CD4-positive, alpha-beta T cell treated with Interleukin-17A for 1 hour (primary cell): ENCODE data around the gene TNFSF8.

Experiments
- DNase-seq: peaks from one replicate; pipeline ENCODE4 v3.0.0-alpha.2; 2020

Gene TNFSF8

GRCh38 chr9:114935119-114935518 lies 4.7 kb upstream of the TNFSF8 start:
- DNase-seq: no peak

DNA sequence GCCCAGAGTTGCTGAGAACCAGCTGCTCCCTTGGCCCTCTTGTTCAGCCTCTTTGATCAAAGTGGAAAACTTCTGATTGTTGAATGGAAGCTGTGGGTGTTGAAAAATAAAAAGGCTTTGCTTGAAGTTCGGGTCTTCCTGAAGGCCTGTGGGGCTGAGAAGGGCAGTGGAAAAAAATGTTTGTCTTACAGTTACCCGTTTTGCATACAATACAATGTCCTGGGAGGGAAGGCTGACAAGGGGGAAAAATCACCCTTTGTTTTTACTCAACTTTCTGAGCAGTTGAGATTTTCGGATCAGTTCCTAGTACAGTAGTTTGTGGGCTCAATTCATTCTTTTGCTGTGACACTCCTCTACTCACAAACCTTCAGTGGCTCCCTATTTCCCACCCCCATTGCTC lies 2.1 kb upstream of the TNFSF8 start:
- DNase-seq: no peak

GRCh38 chr9:114931407-114931806 lies 1.0 kb upstream of the TNFSF8 start:
- no peak for DNase-seq

DNA sequence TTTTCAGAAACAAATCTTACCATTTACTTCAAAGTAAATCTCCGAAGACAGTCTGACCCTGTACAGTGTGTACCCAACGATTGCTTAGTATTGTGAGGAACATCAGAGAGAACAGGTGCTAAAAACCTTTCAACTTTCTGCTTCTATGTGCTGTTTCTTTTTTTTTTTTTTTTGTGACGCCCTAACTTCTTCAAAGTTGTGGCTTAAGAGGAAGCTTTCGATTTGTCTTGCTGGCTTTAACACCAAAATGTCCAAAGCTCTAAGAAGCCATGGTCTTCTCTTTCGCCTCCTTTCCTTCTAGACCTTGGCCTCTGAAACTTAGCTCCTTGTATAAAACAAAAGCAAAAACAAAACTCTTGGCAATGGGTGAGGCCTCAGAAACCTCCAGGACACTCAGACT lies 1.2 kb downstream of the TNFSF8 start:
- DNase-seq: peak; percentile 67

DNA sequence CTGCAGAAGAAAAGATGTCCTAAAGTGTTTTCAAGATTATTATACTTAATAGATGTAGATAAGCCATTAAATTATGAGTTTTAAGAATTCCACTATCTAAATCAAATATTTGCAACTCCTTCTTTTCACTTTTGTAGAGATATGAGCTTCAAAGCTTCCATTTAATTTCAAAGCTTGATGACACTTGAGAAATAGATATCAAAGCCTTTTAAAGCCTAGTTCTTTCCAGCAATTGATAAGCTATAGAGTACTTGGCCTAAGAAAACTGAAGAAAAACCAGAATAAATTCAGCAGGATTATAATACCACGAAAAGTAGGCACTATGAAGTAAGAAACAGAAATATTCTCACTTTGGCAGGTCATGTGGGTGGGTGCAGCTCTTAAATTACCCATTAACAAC lies 1.7 kb downstream of the TNFSF8 start:
- DNase-seq: no peak

- DNase-seq: no peak
Observed at GRCh38 chr9:114928136-114928535, 2.3 kb downstream of the TNFSF8 start.

DNA sequence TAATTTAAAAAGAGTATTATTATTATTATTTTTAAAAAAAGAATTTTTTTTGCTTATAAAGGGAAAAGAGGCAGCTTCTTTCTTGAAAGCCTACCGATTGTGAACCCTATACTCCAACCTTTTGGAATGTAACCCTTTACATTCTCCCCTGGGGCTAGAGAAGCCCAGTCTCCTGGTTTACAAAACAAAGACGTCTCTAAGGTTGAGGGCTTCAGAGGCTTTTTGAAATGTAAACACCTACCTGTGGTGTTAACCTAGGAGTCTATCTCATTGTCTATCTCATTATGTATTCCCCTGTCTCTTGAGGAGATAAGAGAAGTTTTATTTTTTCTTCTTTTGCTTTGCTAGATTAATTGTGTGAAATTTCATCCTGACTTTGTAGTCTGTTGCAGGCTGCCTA lies 4.7 kb downstream of the TNFSF8 start:
- DNase-seq: no peak

- DNase-seq: no peak
Observed at GRCh38 chr9:114925039-114925438, 5.4 kb downstream of the TNFSF8 start.

- DNase-seq: no peak
Observed at GRCh38 chr9:114924327-114924726, 6.1 kb downstream of the TNFSF8 start.

DNA sequence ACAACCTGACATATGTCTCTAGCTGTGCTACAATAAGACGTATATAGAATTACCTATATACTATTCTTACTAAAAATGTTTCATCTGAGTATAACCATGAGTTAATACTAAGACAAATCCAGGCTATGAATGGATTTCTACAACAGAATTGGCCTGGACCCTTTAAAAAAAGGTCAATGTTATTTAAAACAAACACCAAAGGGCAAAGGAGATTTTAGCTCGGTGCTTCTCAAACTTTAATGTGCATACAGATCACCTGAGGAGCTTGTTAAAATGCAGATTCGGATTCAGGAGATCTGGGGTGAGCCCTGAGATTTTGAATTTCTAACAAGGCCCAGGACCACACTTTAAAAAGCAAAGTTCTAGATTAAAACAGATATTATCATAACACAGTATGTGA lies 6.5 kb downstream of the TNFSF8 start:
- DNase-seq: no peak

GRCh38 chr9:114921171-114921570 lies 9.2 kb downstream of the TNFSF8 start:
- no peak for DNase-seq

DNA sequence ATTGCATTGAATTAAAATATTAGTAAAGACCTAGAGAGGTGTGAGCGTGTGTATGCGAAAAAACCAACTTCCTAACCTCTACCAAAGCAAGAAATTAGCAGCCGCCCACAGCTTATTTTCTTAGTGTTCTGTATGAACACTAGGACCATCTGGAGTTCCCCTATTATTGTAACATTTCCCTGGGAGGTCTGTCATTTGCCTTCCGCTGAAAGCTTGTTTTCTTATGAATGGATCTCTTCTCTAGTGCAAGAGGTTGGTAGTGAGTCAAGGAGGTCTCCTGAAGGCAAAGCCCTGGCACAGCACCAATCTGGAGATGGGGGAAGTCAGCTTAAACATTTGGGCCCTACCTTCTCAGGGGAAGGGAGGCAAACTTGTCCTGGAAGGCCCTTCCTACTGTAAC lies 10.8 kb downstream of the TNFSF8 start:
- DNase-seq: no peak

- no peak for DNase-seq
Observed at GRCh38 chr9:114916481-114916880, 13.9 kb downstream of the TNFSF8 start.

DNA sequence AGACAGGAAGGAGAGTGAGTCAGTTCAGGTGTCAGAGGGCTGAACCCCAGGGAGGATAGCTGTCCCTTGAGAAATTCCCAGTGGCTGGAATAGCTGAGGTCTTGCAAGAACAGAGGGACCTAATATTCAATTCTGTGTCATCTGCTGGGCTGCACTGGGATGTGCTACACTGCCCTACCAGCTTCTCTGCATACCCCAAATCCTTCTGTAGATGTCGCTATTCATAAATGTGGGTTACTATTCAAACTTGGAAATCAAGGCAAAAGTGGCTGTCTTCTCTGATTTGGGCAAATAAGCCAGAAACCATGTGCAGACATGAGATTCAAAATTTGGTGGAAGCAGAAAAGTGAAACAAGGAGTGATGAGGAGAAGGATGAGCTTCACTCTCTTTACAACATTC lies 16.3 kb downstream of the TNFSF8 start:
- DNase-seq: no peak

GRCh38 chr9:114913656-114914055 lies 16.7 kb downstream of the TNFSF8 start:
- DNase-seq: no peak

DNA sequence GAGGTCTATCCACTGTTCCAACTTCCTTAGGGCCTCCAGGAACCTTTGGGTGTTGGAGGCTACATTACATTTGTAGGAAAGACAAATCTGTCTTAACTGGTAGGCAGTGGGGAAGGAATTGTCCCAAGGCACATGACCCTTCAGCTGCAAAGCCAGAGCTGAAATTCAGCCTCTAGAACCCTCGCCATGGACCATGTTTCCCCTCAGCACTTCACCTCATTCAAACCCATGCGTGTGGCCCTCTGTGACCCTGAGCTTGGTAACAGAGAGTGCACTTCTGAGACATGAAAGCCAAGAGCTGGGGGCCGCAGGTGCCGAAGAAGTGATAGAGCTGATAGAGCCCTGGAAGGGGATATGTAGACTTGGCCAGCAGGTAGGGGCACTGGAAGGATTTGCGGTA lies 17.2 kb downstream of the TNFSF8 start:
- DNase-seq: no peak

- no peak for DNase-seq
Observed at GRCh38 chr9:114911167-114911821, 19.1 kb downstream of the TNFSF8 start.

- DNase-seq: no peak
Observed at GRCh38 chr9:114910541-114910940, 19.9 kb downstream of the TNFSF8 start.

- no peak for DNase-seq
Observed at GRCh38 chr9:114909661-114910060, 20.7 kb downstream of the TNFSF8 start.

- DNase-seq: no peak
Observed at GRCh38 chr9:114908805-114909448, 21.5 kb downstream of the TNFSF8 start.

- no peak for DNase-seq
Observed at GRCh38 chr9:114908104-114908622, 22.2 kb downstream of the TNFSF8 start.

DNA sequence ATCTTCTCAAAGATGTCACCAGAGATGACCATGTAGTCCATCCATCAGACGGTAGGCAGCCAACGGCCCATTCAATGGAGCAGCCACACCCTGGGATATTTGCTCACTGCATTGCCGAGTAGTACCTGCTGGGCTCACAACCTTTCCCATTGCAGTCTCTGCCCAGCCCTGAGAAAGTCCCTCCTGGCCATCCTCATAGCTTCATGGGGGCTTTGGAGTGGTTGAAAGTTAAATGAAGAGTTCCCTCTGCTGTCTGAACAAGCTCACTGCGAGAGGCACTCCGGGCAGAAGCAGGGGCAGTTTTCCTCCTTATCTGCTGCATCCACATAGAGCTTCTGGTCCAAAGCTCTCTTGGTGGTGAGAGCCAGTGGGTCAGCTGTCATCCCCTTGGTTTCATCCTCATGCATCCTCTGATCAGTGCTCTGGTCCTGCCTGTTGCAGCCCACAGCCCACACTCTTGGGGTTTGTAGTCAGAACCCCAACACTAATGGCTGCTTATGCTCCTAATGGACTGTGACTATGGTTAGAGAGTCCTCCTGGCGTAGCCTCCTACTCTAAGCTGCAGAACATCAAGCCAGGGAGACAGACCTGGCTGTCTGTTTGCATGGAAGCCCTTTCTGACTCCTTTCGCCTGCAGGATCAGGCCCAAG lies 23.3 kb downstream of the TNFSF8 start:
- peak; percentile 49 for DNase-seq

DNA sequence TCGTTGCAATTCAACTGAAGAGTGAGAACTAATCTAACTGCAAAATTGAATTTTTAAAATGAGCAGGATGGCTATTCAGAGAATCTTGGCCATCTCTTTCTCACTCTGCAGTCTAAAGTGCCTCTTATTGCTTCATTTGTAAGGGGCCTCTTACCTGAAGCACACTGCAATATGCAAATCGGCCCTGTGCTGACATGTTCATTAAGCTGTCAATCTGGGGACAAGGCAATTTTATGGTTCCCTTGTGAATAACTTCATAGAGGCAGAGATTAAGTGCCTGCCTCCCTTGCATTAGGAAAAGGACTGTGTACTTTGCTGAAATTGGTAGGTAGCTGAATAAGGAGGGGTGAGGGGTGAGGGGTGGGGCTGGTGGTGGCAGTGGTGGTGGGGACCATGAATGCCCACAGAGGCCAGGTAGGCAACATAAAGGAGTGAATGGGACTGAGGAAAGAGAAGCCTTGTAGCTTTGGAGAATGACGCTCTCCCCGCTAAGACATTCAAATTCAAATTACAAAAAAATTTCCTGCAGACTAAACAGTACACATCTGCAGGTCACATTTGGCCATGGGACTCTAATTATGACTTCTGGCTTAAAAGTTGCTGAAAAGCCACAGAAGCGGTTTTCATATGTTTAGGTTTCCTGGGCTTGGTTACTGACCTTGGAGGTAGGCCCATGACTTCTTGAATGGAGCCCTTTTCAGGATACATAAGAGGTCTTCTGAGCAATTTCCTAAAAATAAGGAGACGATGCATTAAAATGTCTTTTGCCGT lies 25.0 kb downstream of the TNFSF8 start:
- no peak for DNase-seq
